Hematopoietic multipotent progenitor cell treated with erythropoietin and hydrocortisone succinate and interleukin-3 and kit ligand, for 6 days (in vitro differentiated cells): ENCODE data around the gene ZNF496.

Source experiments
- DNase-seq: peaks from one replicate; pipeline ENCODE4 v3.0.0-alpha.2; 2015

The ZNF496 gene

GRCh38 chr1:247326411-247327130, 5.1 kb downstream of the ZNF496 start:
- no peak for DNase-seq

GRCh38 chr1:247324923-247325322, 6.7 kb downstream of the ZNF496 start:
- DNase-seq, result no peak

- no peak for DNase-seq
These were observed 7.4 kb downstream of the ZNF496 start for GRCh38 chr1:247324204-247324787.

GRCh38 chr1:247322849-247323586, 8.6 kb downstream of the ZNF496 start:
- peak; percentile 40 for DNase-seq

- no peak for DNase-seq
These were observed 9.2 kb downstream of the ZNF496 start for GRCh38 chr1:247322442-247322841.

- DNase-seq, result no peak
These were observed 14.0 kb downstream of the ZNF496 start for GRCh38 chr1:247317702-247318101.

GRCh38 chr1:247316590-247317197, 15.0 kb downstream of the ZNF496 start:
- DNase-seq, result no peak

GRCh38 chr1:247304031-247304430, 27.6 kb downstream of the ZNF496 start:
- DNase-seq, result no peak

GRCh38 chr1:247303216-247303615, 28.5 kb downstream of the ZNF496 start:
- no peak for DNase-seq

GRCh38 chr1:247301176-247301540, 30.5 kb downstream of the ZNF496 start:
- no peak for DNase-seq

GRCh38 chr1:247300491-247301175, 31.0 kb downstream of the ZNF496 start:
- DNase-seq, result no peak

- DNase-seq, result no peak
These were observed 31.8 kb downstream of the ZNF496 start for GRCh38 chr1:247299723-247300381.

- DNase-seq, result no peak
These were observed 33.0 kb downstream of the ZNF496 start for GRCh38 chr1:247298701-247299100.

GRCh38 chr1:247298124-247298481, 33.6 kb downstream of the ZNF496 start:
- DNase-seq, result no peak

- no peak for DNase-seq
These were observed 34.2 kb downstream of the ZNF496 start for GRCh38 chr1:247297263-247298123.

GRCh38 chr1:247296599-247297180, 35.0 kb downstream of the ZNF496 start:
- peak; percentile 5 for DNase-seq

GRCh38 chr1:247295746-247296145, 35.9 kb downstream of the ZNF496 start:
- no peak for DNase-seq

- DNase-seq, result no peak
These were observed 36.4 kb downstream of the ZNF496 start for GRCh38 chr1:247295274-247295684.

- no peak for DNase-seq
These were observed 37.4 kb downstream of the ZNF496 start for GRCh38 chr1:247294282-247294681.

GRCh38 chr1:247293047-247293446, 38.6 kb downstream of the ZNF496 start:
- DNase-seq, result no peak
